Measurements from ENCODE around the gene PRRG4.
"Not testable (repeated sequence)": the region's sequence is repeated elsewhere in the genome, so short reads cannot be mapped to it uniquely, and the experiment has no call there.

PRRG4 gene

DNA sequence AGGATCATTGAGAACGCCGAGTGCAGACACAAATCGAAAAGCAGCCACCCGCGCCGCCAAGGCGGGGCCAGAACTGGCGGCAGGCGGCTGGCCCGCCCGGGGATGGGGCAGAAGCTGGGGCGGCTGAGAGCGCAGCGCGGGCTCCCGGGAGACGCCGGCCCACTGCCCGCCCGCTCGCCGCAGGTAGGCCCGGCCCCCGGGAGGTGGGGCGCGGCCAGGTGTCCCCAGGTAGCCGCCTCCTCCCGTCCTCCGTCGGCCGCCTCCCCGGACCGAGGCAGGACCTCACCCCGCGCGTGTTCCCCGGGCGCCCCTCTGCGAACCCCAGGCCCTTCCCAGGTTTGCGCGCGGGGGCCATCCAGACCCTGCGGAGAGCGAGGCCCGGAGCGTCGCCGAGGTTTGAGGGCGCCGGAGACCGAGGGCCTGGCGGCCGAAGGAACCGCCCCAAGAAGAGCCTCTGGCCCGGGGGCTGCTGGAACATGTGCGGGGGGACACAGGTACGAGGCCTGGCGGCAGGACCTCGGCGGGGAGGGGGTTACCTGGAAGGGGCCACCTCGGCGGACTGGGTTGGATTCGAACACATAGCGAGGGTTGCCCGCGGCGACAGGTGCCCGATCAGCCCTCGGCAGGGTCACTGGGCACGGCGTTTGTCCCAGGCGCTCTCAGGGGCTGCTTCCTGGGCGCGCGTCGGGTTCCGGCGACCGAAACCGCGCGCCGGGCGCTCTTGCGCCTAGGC, at the start of gene PRRG4:
Gene PRRG4 (plus strand): TSS at position 248 of the 733 bp plus-strand sequence. CDS start 603 bp downstream, outside the sequence.
- peak; percentile 86 for DNase-seq

DNA sequence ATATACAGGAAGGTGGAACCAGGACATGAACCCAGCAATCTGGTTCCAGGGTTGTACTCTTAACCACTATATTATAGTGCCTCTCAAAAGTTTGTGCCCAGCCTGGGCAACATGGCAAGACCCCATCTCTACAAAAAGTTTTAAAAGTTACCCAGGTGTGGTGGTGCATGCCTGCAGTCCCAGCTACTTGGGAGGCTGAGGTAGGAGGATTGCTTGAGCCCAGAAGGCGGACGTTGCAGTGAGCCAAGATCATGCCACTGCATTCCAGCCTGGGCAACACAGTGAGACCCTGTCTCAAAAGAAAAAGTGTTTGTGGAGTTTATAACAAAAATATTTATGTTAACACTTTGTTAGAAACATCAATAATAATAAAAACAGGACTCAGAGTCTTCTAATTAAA, 48.9 kb upstream of the PRRG4 start:
- DNase-seq = not testable (repeated sequence)

DNA sequence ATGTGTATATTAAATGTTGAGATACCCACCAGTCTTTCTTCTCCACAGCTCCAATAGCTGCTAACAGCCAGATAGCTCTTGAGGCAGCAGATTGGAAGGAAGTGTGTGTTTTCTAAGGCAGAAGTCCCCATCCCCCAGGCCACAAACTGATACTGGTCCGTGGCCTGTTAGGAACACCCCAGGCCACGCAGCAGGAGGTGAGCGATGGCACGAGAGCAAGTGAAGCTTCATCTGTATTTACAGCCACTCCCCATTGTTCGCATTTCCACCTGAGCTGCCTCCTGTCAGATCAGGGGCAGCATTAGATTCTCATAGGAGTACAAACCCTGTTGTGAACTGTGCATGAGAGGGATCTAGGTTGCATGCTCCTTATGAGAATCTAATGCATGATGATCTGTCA, 48.0 kb upstream of the PRRG4 start:
- DNase-seq = no peak

DNA sequence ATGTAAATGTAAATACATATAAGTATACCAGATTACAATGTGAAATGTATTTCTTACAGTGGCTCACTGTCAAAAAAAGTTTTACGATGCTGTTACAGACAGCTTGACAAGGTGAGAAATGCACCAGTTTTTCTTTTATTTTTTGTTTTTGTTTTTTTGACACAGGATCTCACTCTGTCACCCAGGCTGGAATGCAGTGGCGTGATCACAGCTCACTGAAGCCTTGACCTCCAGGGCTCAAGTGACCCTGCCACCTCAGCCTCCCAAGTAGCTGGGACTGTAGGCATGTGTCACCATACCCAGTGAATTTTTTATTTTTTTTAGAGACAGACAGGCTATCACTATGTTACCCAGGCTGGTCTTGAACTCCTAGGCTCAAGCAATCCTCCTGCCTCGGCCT, 44.5 kb upstream of the PRRG4 start:
- no peak for DNase-seq

DNA sequence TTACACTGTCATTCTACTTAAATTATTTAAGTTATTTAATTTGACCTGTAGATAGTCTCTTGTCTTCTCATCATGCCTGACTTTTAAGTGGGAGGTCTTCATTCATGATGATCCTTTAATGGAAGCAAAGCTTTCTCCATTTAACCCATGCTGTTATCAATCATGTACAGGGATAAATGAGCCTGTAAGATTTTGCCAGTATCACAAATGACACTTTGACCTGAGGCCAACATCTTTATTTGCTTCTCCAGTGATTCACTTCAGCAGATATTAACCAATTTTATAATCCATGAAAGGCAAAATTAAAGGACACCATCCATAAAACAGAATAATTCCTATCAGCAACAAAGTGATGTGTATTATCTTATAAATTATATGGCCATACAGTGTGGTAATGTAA, 42.9 kb upstream of the PRRG4 start:
- no peak for DNase-seq

DNA sequence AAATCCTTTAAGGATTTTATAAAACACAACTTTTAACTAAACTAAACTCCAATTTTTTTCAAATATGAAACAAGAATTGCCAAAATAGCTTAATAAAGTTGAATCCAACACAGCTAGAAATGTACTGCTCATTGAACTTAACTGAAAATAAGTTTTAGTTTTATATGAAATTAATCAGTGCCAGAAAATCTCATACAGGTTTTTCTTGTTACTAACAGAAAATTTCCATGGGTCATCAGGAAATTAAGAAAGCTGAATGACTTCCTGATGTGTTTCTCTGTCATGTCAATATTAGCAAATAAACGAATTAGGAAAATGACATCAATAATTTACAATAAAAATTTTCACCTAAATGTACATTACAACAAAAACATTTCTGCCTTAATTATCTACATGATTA, 38.8 kb upstream of the PRRG4 start:
- DNase-seq = no peak

DNA sequence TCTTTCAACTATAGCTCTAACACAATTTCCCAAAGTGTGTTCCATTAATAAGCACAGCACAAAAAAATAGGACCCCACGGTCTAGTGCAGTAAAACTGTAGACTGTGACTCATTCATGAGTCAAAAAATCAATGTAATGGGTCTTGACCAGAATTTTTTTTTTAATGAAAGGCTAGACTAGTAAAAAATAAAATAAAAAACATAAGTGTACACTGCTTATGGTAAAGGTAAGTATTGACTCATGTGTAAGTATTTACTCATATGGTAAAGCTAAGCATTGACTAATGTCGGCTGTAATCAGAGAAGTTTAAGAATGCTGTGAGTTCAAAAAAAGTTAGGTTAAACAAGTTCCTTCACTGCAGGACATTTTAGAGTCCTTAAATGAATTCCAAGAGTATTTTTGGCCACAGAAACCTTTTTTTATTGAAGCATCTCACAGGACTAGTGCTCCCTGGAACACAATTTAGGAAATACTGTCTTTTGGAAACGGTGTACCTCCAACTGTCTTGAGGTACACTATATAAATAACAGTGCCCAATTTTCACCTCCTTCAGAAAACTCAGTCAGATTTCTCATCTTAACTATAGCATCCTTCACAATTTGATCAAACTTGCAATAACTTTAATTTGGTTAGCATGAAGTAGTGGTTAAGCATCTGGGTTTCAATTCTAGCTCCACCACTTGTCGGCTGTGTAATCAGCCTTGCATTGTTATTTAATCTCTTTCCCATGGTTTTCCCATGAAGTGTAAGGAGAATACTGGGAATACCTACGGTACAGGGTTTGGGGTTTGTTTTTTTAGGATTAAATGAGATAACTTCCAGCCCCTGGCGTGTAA, 37.4 kb upstream of the PRRG4 start:
- no peak for DNase-seq

DNA sequence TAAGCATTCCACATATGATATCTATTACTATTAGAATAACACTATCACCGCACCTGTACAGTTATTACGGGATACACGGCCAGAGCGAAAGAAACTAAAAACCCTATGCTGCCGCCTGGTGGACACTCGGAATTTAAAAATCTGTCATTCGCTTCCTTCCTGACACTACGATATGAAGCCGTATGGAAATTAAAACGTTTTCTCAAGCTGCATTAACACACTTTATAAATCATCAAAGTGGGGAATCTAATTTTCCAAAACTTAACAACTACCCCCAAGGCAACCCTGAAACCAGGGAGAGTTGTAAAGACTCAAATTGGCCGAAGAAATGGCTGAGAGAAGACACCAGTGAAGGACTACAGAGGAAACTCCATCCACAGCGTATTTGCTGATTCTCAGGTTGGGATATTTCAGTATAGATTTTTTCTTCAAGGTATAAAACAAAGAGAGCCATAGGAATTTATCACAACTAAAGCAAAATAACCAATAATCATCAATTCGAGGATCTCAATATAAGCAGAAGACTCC, 36.7 kb upstream of the PRRG4 start:
- peak; percentile 82 for DNase-seq

DNA sequence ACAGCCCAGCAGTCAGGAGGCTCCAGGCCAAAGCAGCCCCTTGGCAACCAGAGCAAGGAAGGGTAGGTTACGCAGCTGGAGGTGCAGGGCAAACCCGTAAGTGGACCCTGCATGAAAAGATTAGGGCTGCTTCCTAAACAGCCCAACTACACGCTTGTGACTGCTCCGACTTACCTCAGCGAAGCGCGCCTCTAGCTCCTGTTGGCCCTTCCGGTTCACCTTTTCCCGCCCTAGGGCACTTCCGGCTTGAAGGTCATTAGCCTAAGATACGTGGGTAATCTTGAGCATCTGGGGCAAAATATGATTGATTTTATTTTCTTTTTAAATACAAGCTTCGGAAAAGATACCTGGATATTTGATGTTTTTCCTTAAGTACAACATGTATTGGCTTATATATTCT, 35.3 kb upstream of the PRRG4 start, which contains the start of gene CCDC73:
Gene CCDC73 (minus strand): TSS at position 224 of the 400 bp plus-strand sequence. CDS start 34,419 bp downstream, outside the sequence.
- DNase-seq = no peak

DNA sequence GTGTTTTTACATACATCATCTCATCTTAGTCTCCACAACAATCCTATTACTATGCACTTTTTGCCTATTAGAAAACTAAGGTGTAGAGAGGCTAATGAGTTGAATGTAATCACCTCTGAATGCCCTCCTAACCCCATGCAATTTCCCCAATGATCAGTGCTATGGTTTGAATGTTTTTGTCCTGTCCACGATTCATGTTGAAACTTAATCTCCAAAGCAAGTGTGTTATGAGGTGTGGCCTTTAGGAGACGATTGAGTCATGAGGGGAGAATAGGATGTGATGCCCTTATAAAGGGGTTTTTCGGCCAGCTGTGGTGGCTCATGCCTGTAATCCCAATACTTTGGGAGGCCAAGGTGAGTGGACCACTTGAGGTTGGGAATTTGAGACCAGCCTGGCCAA, 33.3 kb upstream of the PRRG4 start:
- DNase-seq = no peak

DNA sequence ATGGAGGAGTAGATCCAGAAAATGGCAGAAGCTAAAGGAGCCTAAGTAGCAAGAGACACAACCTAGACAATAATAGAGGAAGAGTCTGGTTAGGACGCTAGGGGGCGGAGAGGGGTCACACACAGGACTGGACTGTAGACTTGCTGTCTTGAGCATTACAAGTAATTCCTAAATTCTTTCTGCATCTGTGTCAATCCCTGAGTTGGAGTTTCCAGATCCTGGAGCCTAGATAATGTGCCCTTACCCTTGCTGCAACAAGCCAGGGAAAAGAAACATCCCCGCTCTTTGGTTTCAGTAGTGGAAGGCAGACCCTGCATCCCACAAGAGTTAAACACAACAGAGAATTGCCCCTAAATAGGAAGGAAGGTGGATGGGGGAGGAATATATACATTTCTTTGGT, 20.4 kb upstream of the PRRG4 start:
- DNase-seq = peak; percentile 88

DNA sequence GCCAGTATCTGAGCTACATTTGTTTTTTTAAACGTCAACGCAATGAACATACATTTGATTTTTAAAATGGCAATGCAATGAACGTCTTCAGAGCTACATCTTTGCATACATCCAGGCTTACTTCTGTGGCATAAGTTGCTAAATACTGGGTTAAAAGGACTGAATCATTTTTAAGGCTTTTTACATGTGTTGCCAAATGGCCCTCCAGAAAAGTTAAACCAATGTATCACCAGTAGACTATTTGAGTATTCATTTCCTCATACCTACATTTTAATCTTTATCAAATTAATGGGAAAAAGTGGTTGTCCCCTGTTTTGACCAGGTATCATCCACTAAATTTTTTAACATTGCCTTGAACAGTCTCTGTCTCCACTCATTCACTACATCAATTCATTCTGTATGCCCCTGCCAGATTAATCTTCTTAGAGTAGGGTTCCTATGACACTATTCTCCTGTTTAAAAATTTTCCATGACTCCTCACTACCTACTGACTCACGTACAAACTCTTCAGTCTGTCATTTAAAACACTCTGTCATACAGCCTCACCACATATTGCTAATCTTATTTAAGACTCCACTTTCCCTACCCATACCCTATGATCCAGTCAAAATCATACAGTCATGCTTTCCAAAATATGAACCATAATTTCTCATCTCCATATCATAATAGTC, 12.4 kb upstream of the PRRG4 start:
- DNase-seq = no peak

DNA sequence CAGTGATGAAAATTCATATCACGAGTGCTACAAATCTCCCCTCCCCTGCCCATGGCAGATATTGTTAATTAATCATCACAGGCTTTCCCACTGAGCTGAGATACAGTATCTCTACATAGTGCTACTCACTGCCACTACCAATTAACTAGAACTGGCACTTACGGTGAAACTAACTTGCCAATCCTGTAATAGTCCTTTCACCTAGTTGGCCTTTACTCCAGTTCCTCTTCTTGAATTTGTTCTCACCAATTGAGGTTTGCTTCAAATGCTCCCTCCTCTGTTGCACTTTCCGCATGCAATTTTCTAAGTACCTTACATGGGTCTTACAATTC, 11.9 kb upstream of the PRRG4 start:
- DNase-seq = no peak

DNA sequence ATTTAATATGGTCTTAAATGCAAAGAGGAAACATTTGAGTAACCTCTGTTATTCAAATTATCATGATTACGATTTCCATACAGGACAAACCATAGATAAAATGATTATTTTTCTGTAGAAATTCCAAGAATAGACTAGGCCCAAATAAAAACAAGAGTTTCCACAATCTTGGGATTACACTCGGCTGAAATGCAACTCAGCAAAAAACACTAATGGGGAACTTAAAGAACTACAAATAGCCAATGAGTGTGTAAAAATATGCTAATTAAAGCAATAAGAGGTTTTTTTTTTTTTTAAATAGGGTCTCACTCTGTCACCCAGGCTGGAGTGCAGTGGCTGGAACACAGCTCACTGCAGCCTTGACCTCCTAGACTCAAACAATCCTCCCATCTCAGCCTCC, 10.5 kb upstream of the PRRG4 start:
- DNase-seq = no peak

DNA sequence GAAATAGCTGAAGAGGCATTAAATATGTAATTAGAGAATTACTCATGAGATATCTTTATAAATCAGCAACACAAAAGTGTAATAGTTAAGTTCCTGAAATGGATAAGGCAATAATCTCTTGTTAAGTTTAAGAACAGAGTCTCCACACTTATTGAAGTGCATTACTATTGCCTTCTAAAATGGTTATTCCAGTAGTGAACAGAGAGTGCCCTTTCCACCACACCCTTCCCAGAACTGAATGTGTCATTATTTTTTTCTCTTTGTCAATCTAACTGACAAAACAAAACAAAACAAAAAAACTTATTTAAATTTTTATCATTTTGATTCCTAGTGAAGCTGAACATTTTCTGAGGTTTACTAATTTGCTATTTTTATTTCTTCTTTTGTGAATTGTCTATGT, 9.2 kb upstream of the PRRG4 start:
- DNase-seq = peak; percentile 31

DNA sequence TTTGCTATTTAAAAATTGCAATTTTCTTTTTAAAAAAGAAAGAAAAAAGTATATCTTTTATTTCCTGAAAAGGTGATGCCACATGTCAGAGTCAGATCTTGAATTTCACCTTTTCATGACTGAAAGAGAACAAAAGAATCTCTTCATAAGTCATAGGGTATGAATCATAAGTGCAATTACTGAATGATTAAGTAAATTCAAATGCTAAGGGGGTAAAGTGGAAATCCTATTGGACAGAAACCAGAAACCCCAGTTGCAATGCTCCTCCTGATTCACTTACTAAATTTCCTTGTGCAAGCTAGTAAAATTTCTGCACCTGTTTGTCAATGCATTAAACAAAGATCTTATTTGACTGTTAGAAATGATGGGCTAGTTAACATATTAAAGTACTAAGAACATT, 8.2 kb upstream of the PRRG4 start:
- no peak for DNase-seq

DNA sequence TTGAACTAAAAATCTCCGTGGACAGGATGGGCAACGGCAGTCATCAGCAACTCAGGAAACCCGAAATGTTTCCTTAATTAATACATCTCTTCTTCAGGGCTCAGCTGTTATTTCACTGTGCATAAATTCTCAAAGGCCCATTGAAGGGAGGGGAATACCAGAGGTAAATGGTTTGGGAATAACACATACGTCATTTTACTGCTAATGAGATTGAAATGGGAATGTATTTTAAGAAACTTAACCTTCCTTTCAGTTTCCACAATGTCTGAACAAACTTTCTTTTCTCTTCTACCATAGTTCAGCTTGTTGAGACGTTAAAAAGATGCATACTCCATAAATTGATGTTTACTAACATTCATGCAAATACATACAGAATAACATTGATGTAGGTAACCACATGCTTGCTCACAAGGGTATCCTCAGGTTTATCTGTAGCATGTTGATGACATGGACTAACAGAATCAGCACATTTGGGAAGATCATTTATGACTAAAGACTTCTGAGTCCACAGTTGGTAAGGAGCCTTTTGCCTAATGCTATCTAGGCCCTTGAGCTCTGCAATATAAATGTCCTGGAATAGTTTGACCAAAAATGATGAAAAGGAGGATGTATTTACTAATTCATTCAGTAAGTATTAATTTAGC, 7.7 kb upstream of the PRRG4 start:
- no peak for DNase-seq

DNA sequence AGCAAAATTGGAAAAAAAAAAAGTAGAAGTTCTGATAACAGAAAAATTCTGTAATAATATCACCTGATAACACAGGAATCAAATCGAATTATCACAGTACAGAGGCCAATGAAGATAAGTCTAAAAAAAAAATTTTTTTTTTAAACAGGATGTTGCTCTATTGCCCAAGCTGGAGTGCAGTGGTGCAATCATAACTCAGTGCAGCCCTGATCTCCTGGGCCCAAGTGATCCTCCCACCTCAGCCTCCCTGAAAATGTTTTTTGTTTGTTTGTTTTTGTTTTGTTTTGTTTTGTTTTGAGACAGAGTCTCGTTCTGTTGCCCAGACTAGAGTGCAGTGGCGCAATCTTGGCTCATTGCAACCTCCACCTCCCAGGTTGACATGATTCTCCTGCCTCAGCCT, 6.1 kb upstream of the PRRG4 start:
- DNase-seq = not testable (repeated sequence)

DNA sequence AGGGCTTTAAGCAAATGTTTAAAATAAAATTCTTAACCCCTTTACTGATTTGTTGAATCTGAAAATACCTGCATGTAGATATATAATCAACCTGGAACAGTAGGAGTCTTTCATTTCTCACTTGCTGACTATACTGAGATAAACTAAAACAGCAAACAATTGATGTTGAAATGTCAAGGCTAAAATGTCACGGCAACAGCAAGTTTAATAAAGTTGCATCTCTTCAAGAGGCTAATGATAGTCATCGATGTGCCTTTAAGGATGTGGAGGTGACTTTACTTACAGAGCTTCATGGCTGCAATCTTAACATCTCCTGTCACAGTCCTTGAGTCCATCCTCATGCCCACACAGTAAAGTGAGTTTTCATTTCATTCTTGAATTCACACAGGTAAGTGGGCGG, 3.6 kb upstream of the PRRG4 start:
- no peak for DNase-seq

DNA sequence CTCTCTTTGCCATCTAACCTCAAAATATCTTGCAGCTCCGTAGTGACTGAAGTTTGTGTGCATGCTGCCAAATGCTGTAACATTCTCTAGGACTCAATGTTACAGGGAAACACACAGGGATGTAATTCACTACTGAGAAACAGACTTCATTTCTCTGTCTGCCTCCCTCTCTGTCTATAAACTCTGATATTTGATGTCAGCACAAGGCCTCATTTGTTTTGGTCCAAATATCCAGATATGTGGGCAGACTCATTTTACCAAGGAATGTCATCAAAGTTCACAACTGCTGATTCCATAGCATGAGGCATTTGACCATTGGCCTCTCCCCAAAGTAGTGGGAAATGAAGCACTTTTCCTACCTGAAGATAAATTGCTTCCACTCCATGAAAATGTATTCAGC, 2.5 kb upstream of the PRRG4 start:
- no peak for DNase-seq

DNA sequence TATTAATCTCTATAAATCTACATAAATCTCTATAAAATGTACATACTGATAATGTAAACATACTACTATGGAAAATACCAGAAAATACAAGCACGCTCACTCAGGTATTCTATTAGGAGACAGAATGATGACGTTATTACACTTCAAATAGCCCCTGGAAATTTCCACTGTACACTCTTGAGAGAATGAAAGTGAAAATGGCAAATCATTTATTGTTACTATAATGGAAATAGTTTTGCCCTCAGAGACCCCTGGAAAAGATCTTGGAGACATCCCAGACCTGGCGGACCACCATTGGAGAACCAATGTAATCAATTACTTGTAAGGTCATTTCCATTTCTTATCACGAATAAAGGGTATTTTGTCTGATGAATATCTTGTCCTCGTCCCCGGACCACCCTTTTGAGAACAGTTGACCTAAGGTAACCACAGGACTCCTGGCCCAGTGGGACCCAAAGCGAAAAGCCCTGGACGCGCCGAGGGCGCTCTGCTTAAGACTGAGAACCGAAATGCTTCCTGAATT, 509 bp upstream of the PRRG4 start:
- peak; percentile 51 for DNase-seq

DNA sequence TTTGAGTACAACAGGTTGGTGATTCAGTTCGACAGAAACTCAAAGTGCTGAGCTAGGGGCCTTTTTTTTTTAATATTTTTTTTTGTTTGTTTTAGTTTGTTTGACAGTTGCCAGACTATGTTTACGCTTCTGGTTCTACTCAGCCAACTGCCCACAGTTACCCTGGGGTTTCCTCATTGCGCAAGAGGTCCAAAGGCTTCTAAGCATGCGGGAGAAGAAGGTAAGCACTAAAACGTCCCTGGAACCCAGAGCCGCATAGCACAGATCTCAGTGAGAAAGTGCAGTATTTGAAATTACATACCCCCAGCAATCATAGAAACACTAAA, 649 bp downstream of the PRRG4 start:
- DNase-seq = peak; percentile 69

DNA sequence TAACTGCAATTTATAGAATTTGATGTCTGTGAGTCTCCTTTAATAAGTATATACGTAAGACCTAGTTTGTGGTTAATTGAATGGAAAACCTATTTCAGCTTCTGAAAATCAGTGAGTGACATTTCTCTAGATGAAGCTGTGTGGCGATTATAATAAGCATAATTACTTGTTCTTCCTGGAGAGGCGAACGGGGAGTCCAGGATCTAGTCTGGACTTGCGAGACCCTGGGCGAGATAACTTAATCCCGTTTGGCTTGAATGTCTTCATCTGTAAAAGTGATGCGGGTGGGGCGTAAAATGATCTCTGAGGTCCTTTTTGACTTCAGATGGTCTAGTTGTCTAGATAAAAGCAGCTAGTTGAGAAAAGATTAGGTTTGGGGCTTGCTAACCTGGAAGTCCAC, 1.1 kb downstream of the PRRG4 start:
- DNase-seq = no peak
